ENCODE measurements around the gene SPDYE16.
"Not testable (repeated sequence)": the region's sequence is repeated elsewhere in the genome, so short reads cannot be mapped to it uniquely, and the experiment has no call there.

DNA sequence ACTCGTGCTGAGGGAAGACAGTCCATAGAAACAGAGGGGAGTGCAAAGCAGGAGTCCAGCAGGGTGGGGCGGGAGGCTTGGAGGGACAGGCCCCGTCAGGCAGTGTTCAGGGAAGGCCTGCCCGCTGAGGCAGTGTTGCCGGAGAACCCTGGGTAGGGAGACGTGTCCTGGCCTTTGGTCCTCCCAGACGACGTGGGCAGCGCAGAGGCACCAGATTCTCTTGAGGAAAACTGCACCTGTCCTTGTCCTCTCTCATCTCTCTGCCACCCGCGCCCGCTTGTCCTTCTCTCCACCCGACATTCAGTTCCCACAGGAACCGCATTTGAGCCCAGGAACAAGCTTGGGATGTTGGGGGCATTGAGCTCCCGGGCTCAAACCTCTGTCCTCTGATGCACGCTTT, 47.4 kb downstream of the SPDYE16 start:
- not testable (repeated sequence) for TF ChIP-seq EZH2 (IDR thresholded peaks at IDR 0.05); POLR2AphosphoS5 (IDR thresholded peaks at IDR 0.05; ENCODE audit: borderline replicate concordance, low read depth, low read length); FOXP2 (optimal IDR thresholded peaks at IDR 0.05; ENCODE audit: control extremely low read depth, extremely low read length, insufficient read depth)
